Measurements from ENCODE around the gene MDK. TPM values are rescaled to one million over a fixed set of nuclear protein-coding genes. Genes with fewer than 3 reads are reported as not detected.

The MDK gene
- total RNA-seq, 1 donor from 2014 or later = 163 TPM

DNA sequence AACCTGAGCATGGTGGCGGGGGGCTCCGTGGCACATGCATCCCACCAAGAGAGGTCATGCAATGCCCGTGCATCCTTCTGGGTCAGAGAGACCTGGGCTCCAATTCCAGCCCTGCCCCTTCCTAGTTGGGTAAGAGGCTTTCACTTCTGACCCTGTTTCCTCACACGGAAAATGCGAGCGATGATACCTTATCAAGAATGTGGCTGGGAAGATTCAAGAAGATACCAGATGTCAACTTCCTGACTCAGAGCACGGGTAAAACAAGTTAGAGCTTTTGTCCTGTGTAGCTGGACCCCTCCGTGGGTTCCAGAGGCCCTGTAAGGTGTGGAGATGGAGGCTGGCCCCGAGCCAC is 42.9 kb upstream of the MDK start:
- TF ChIP-seq, protein P1, sequence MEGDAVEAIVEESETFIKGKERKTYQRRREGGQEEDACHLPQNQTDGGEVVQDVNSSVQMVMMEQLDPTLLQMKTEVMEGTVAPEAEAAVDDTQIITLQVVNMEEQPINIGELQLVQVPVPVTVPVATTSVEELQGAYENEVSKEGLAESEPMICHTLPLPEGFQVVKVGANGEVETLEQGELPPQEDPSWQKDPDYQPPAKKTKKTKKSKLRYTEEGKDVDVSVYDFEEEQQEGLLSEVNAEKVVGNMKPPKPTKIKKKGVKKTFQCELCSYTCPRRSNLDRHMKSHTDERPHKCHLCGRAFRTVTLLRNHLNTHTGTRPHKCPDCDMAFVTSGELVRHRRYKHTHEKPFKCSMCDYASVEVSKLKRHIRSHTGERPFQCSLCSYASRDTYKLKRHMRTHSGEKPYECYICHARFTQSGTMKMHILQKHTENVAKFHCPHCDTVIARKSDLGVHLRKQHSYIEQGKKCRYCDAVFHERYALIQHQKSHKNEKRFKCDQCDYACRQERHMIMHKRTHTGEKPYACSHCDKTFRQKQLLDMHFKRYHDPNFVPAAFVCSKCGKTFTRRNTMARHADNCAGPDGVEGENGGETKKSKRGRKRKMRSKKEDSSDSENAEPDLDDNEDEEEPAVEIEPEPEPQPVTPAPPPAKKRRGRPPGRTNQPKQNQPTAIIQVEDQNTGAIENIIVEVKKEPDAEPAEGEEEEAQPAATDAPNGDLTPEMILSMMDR (IDR thresholded peaks at IDR 0.05) = no peak
- Mint-ChIP-seq H3K9me3 (ENCODE audit: unreplicated experiment) (no peaks in the 10 kb centered on the region), H3K4me1 (ENCODE audit: unreplicated experiment) (peaks cover 41% of the 10 kb centered on the region), H3K27me3 (ENCODE audit: unreplicated experiment) (peaks cover 7% of the 10 kb centered on the region), H3K27ac (ENCODE audit: unreplicated experiment) (peak overlapping the region; percentile 66), H3K36me3 (ENCODE audit: unreplicated experiment) (no peaks in the 10 kb centered on the region), H3K4me3 (ENCODE audit: unreplicated experiment) (peak overlapping the region; percentile 48)
- no peak for DNase-seq (ENCODE audit: extremely low spot score, unreplicated experiment)

DNA sequence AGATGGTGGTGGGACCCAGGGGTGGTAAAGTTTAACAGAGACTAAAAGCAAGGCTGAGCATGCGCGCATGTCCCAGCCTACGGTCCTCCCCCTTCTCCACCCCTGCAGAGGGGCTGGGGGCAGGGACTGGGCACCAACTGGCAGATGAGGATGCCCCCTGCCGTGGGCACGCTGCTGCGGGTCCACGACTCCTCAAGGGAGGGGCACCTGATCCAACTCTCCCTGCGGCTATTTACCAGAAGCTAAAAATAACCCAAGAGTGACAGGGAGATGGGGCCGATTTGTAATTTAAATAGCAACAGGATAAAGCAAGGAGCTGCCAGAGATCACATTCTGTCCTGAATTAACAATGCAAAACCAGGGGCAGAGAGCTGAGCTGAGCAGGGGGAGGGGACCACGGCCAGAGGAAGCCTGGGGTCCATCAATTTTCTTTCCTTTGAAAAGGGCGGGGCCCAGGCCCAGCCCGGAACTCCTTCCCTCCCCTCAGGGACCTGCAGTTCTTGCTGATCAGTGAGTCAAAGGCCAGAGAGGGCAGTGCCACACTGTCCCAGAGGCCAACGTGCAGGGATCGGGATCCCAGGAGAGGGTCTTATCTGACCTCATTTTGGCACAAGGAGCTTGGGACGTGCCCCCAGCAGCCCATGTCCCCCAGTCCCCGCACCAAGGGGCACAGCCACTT is 42.3 kb upstream of the MDK start:
- Mint-ChIP-seq H3K36me3 (ENCODE audit: unreplicated experiment) (no peaks in the 10 kb centered on the region), H3K27ac (ENCODE audit: unreplicated experiment) (peak overlapping the region; percentile 66), H3K4me3 (ENCODE audit: unreplicated experiment) (peak overlapping the region; percentile 48), H3K4me1 (ENCODE audit: unreplicated experiment) (peaks cover 41% of the 10 kb centered on the region), H3K9me3 (ENCODE audit: unreplicated experiment) (no peaks in the 10 kb centered on the region), H3K27me3 (ENCODE audit: unreplicated experiment) (peaks cover 9% of the 10 kb centered on the region)
- DNase-seq (ENCODE audit: extremely low spot score, unreplicated experiment) = peak; percentile 92
- TF ChIP-seq, protein P1 (IDR thresholded peaks at IDR 0.05) = peak; percentile 19

DNA sequence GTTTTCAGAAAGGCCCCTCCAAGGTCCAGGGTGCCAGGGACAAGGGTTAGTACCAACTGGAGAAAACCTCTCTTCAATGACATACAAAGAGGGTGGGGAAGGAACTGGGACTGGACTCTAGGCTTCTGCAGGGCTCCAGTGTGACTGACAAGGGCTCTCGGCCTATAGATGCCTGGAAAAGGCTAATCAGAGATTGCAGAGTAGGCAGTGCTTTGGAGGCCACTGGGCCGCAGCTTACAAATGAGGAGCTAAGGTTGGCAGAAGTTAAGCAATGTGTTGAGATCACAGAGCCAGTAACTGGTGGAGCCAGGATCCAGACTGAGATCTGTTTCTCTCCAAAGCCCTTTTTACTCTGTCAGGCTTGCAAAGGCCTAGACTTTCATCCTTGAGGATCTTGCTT is 41.7 kb upstream of the MDK start:
- Mint-ChIP-seq H3K4me3 (ENCODE audit: unreplicated experiment) (no peak overlapping the region), H3K9me3 (ENCODE audit: unreplicated experiment) (no peaks in the 10 kb centered on the region), H3K36me3 (ENCODE audit: unreplicated experiment) (no peaks in the 10 kb centered on the region), H3K27me3 (ENCODE audit: unreplicated experiment) (peaks cover 9% of the 10 kb centered on the region), H3K4me1 (ENCODE audit: unreplicated experiment) (peaks cover 41% of the 10 kb centered on the region), H3K27ac (ENCODE audit: unreplicated experiment) (peak overlapping the region; percentile 66)
- TF ChIP-seq, protein P1 (IDR thresholded peaks at IDR 0.05) = no peak
- DNase-seq (ENCODE audit: extremely low spot score, unreplicated experiment) = no peak

DNA sequence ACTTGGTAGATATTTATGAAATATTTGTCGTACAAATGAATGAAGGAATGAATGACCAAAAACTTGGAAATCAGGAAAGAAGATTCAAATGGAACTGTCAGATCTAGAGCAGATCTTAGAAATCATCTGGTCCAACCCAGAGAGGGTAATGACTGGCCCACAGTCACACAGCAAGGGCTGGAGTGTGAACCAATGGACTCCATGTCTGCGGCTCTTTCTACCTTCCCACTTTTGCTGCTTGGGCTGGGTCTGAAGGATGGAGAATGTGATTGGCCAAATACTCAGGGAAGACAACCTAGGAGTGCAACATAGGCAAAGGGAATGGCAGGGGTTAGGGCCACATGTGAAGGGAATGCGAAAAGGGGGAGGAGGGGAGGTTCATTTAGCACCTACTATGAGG is 40.0 kb upstream of the MDK start:
- DNase-seq (ENCODE audit: extremely low spot score, unreplicated experiment) = no peak
- Mint-ChIP-seq H3K9me3 (ENCODE audit: unreplicated experiment) (no peaks in the 10 kb centered on the region), H3K27me3 (ENCODE audit: unreplicated experiment) (peaks cover 9% of the 10 kb centered on the region), H3K4me3 (ENCODE audit: unreplicated experiment) (no peak overlapping the region), H3K4me1 (ENCODE audit: unreplicated experiment) (peaks cover 34% of the 10 kb centered on the region), H3K36me3 (ENCODE audit: unreplicated experiment) (no peaks in the 10 kb centered on the region), H3K27ac (ENCODE audit: unreplicated experiment) (no peak overlapping the region)
- TF ChIP-seq, protein P1 (IDR thresholded peaks at IDR 0.05) = no peak

DNA sequence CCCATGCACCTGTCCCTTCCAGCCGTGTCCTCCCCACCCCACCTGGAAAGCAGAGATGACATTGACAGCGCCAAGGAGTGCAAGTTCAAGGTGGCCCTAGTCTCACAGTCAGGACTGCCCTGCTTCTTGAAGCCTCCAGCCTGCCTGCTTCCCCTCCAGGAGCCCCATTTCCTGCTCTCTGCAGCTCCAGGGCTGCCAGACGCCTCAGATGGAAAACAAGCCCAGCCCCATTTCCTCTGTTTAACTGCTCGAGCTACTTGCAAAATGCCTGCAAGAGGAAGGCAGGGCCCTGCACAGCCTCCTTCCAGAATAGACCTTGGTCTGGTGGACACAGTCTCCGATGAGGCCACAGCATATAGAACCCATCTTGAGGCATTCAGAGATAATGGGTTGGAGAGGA is 39.2 kb upstream of the MDK start:
- H3K4me1 Mint-ChIP-seq (ENCODE audit: unreplicated experiment) = peaks cover 39% of the 10 kb centered on the region
- TF ChIP-seq, protein P1 (IDR thresholded peaks at IDR 0.05) = no peak
- no peaks in the 10 kb centered on the region for H3K36me3 Mint-ChIP-seq (ENCODE audit: unreplicated experiment)
- no peak overlapping the region for H3K27ac Mint-ChIP-seq (ENCODE audit: unreplicated experiment)
- H3K9me3 Mint-ChIP-seq (ENCODE audit: unreplicated experiment) = no peaks in the 10 kb centered on the region
- no peak for DNase-seq (ENCODE audit: extremely low spot score, unreplicated experiment)
- H3K27me3 Mint-ChIP-seq (ENCODE audit: unreplicated experiment) = peaks cover 9% of the 10 kb centered on the region
- no peak overlapping the region for H3K4me3 Mint-ChIP-seq (ENCODE audit: unreplicated experiment)
